HG03558 (cell line): ENCODE data around the gene GPR39.

Experiments
- ATAC-seq: cut with Tn5 transposase; IDR thresholded peaks from one replicate; pipeline ENCODE4 v1.9.1; 2021; ENCODE audit warnings: moderate number of reproducible peaks; ENCODE audit not compliant: unreplicated experiment; ENCODE audit errors: extremely low read depth

GPR39 gene

DNA sequence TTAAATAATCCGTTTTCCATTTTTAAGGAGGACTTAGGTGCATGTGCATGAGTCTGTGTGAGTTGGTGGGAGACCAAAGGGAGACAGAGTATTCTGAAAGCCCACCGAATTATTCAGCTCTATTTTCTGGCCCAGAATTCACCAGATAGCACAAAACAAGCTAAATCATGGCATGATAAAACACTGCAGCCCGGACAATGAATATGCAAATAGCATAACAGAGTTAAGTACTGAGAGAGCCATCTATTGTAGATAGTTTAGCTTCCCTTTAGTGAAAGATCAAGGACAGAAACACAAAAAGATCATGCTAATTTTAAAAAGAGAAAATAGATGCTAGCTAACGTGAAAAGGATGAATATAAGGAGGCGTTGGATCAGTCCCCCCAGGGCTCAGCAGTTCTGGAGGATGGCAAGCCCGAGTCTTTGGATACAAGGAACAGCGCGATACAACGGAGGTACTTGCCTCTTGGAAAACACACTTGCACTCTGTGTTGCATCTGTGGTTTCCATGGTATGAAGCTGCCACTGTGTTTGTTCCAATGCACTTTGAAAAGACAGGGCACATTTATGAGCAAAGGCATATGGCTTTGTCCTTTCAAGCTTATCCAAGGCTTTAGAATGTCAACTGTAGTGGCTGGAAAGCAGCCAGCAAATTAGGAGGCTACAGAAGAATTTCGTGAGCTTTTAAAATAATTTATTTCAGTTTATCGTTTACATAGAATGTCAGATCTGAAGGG, 133.5 kb downstream of the GPR39 start:
- no peak for ATAC-seq

DNA sequence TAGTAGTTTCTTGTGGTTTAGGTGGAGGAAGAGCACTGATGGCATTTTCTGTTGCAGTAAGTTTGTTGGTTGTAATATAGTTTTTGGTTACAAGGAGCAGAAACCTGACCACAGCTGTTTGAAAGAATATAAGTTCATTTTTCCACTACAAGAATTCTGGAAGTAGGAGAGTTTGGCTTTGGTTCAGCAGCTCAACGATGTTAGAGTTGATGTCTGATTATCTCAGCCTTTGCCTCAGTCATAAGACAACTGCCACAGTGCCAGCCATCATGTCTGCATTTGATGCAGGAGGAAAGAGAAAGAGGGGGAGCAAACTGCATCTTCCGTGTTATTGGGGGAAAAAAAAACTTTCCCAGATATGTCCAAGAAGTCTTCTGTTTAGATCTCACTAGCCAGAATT, 134.3 kb downstream of the GPR39 start:
- ATAC-seq: no peak

DNA sequence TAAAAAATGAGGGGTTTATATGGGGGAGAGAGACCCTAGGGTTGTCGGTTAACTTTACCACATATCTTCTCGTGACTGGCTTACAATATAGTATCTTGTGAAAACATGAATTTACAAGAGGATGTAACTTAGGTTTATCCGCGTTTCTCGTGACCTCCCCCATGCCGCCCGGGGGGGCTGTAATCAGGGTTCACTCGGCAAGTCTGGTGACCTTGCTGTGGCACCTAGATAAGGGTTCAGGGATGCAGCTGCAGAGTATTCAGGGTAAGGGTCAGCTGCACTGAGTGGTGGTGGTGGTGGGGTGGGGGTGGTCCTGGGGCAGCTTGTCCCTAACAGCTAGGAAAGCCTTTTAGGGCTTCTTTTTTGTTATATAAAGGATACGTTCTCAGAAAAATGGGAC, 141.1 kb downstream of the GPR39 start:
- ATAC-seq: no peak

DNA sequence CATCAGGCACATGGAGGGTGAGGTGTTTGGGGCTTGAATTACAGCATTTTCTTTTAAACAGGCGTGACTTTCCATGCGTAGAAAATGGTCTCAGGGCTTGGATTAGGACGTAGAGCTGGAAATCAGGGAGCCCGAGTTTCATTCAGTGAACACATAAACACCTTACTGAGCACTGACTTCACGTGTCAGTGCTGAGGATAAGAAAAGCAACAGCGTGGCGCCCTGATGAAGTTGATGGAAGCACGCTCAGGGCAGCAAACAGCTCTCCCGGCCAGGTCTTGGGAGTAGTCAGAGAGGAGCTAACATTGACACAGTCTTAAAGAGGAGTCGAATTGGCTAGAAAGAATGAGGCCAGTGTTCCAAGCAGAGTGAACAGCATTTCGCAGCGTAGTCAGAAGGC, 142.7 kb downstream of the GPR39 start:
- ATAC-seq: no peak

DNA sequence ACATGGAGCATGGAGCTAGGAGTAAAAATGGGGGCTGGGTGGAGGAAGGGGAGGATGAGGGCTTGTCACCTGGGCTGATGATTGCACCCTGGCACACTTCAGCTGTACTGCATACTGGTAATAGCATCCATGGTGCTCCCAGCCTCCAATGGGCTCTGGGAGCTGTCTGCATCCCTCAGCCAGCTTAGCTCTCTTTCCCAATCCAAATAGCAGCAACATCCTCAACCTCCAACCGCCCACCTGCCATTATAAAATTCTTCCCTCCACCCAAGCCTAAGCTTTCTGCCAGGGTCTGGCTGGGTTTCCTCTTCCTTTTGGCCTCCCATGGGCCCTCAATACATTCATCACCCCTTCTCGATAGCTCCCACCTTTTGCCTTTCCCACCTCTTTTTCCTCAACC, 143.3 kb downstream of the GPR39 start:
- ATAC-seq: no peak

DNA sequence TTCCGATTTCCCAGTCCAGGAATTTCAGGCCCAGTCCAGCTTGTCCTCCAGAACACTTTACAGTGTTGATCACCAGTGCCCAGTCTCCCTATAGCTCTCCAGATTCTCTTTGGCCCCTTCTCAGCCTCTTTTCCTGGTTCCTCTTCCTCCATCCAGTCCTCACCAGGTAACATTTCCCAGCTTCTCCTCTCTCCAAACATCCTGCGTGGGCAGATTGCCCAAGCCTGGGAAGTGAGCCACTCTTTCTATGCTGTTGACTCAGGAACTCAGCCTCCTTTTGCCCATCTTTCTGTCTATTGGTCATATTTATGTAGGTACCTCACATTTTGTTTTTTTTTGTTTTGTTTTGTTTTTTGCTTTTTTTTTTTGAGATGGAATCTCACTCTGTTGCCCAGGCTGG, 144.0 kb downstream of the GPR39 start:
- no peak for ATAC-seq

DNA sequence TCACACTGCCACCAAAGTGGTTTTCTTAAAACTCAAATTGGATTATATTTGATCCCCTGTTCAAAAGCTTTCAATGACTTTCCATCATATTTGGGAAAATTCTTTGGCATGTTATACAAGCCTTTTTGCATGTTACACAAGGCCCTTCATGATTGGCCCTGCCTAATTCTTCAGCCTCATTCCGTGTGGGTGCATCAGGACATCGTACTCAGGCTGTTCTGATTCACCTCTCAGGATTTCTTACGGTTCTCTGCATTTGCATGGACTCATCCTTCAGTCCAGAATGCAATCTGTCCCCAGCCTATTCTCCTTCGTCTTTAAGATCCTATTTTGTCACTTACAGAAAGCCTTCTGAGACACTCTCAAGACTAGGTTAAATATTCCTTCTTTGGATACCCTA, 145.6 kb downstream of the GPR39 start:
- no peak for ATAC-seq

DNA sequence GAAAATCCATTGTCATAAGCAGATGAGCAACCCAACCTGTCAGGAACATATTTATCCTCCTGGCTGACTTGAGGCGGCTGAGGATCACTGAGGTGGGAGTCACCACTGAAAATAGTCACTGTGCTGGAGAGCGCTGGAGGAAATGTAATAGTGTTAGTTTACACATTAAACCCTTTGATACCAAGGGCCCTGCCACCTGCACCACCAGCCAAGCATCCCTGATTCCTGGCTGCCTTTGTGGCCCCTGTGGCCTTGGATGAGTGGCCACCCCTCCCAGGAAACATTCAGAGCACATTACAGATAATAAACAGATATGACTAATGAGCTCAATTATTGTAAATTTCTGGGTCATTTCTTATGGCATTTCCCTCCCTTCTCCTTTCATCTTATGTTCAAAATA, 147.5 kb downstream of the GPR39 start:
- no peak for ATAC-seq

DNA sequence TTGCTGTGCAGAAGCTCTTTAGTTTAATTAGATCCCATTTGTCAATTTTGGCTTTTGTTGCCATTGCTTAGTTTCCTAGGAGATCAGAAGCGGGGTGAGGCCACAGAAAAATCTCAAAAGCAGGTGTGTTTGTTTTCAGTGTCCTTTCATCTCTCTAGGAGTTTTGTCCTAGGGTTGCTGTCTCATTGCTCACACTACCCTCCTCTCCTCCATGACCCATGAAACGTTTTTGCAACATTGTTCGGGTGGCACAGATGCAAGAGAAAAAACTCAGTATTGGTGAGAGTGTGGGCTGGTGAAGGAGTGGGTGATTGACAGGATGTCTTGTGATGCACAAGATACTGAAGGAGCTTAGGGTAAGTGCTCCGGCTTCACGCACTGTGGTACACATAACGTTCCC, 149.8 kb downstream of the GPR39 start:
- ATAC-seq: no peak

DNA sequence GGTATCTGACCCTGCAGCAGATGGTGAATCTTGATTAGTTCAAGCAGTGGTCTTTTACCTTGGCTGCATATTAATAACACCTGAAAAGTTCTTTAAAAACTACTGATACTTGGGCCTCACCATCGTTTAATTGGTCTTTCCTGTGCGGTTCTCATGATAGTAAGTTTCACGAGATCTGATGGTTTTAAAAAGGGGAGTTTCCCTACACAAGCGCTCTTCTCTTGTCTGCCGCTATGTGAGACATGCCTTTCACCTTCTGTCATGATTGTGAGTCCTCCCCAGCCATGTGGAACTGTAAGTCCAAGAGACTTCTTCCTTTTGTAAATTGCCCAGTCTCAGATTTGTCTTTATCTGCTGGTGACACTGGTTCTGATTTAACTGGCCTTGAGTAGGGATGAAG, 151.1 kb downstream of the GPR39 start:
- no peak for ATAC-seq

DNA sequence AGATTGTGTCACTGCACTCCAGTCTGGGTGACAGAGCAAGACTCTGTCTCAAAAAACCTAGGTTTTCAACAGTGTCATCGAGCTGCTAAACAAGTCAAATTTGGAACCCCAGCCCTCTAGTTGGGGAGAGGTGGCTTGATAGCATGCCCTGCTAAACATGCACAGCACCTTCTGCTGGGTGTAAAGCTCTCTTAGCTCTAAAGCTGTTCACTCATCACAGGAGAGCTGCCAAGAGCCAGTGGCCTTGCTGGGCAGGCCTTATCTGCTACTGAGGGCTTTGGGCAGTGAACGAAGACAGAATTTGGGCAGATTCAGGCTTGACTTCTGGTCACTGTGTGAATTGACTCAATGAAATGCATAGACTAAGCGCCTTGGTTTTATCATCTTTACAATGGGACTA, 152.1 kb downstream of the GPR39 start:
- no peak for ATAC-seq

DNA sequence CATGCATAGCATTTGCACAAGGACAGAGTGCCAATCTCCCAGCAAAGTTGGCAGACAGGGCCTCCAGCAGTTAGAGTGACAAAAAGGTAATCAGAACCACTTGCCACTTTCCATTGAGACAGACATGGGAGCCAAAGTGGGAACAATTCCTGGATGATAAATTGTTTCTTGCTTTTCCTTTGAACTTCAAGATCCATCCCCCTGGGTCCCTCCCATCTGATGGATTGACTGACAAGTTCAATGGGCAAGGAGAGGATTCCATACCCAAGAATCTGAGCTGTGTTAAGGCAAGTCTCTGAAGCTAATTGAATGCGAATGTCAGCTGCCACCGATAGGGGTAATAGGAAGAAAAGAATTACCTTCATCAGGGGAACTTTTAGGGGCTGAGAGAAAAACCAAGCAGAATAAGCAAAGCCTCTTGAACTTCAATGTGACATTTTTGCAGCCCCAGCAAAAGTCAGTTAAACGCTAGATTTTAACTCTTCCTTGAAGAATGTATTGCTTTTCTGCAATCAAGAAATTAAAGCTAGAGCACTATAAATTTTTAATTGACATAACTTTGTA, 156.9 kb downstream of the GPR39 start:
- ATAC-seq: no peak

DNA sequence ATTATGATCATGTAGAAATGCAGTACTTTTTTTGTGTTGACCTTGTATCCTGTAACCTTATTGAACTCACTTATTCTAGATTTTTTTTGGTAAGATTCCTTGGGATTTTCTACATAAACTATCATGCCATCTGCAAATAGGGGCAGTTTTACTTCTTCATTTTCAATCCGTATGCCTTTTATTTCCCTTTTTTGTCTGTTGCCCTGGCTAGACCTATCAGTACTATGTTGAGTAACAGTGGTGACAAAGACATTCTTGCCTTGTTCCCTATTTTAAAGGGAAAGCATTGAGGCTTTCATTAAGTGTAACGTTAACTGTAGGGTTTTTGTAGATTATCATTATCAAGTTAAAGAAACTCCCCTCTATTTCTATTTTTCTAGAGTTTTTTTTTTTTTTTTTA, 161.1 kb downstream of the GPR39 start:
- no peak for ATAC-seq

DNA sequence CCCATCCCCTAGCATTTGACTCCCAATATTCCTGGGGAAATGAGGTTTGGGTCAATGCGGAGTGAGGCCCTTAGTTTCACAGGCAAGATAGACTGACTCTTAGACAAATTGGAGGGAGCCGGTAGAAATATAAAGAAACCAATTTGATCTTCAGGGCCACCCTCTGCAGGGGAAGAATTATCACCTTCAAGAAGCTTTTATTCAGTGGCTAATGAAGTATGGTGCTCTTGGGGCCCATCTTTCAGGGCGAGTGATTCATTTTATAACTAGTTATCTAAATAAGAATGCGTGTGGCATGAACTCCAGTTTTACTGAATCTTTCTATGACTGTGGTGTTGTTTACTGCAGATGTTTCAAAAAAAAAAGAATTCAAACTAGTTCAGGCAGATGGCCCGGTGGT, 165.0 kb downstream of the GPR39 start:
- ATAC-seq: no peak

DNA sequence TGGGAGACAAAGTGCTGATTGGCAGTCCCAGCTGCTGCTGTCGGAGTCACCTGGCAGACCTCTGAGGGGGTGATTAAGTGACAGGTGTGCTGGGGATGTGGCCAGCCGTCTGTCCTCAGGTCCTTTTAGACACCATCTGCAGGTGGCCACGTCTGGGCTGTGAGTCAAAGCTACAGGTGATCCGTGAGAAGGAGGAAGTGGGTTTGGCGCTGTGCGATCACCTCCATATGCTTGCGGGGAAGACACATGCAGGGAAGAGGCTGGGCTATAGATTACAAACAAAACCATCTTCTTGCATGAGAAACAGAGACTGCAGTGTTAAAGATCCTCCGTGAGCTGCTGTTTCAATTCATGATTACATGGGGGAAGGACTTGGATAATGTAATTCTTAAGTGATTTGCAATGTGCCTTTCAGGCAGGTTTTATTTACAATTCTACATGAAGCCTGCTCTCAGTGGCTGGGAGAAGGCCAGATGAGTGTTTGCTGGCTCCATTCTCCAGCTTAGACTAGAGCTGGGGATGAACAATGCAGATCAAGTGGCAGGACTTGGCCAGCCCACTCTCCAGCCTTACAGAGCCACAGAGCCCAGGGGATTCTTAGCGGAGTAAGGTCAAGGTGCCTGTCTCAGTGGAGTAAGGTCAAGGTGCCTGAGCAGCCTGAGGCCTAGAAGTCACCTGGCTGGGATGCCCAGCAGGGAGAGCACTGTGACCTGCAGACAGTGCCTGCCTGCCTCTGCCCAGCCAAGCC, 165.6 kb downstream of the GPR39 start:
- ATAC-seq: no peak

DNA sequence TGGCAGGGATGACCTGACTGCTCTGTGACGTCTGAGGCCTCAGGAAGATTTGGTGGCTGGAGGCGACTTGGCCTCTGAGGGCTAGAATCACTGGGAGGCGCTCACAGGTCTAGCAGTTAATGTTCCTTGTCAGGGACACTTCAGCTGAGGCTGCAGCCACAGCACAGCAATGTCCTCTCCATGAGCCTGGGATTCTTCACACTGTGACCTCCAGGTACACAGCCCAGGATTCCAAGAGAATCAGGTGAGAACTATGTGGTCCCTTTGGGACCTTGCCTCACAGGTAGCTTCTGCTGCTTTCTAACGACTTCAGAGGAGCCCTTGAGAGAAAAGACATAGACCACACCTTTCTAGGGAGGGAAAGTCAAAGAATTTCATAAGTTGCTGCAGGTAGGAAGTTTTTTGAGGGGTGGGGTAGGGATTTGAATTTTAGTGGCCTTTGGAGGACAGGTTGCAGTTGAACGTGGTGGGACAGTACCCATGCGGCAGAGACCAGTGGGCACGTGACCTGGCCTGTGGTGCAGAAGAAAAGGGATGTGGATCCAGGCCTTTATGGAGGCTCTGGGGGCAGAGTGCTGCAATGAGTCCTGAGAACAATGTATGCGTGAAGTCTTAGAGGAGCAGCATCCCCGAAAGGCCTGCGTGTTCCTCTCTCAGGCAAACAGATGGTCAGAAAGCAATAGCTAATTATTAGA, 167.2 kb downstream of the GPR39 start:
- ATAC-seq: no peak

DNA sequence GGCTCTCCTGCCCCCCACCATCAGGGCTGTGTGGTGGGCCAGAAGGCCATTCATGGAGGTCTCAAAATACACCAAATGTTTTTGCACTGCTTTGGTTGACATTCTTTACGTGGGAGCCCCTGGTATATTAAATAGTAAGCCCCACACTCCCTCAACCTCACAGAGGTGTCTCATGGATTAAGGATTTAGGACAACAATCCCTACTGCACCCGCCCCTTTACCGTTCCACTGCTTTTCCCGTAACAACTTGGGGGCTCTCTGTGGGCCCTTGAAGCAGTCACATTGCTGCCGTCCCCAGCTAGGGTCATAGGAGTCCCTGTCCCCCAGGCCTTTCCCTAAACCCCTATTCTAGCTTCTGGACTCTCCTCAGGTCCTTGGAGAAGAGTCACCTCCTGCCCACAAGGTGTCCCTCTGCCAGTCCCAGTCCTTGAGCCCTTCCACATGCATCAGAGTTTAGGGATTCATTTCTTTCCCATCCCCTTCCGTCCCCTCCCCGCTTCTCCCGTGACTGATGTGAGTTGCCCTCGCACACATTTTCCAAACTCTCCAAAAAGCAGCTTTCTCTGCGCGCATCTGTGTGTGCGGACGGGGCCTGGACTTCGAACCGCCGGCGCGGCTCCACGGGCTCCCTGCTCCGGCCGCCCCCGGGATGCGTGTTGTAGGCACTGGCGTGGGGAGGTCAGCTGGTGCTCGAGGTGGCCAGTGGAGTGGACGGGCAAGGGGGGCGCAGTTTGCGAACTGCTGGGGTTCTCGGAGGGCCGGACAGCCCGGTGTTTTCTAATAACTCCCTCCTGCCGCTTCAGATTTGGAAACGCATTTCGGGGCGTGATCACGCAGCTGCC, 168.6 kb downstream of the GPR39 start:
- ATAC-seq: no peak

DNA sequence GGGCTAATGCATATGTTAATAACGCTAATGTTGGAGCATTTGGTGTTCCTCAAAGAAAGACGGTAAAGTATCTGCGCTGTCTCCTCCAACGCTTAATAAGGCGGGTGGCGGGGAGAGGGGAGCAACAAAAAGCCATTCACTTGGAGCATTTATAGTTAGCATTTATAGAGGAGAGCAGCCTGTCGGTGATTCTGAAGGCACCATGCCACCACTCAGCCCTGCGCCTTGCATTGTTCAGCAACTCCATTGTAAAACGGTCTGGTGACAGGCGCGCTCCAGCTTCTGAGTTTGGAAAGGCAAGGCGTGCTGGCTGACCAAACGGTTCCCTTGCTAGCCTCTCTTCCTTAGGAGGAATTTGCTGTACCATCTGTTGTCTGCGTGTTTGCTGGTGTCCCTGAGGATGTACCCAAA, 169.5 kb downstream of the GPR39 start:
- no peak for ATAC-seq

DNA sequence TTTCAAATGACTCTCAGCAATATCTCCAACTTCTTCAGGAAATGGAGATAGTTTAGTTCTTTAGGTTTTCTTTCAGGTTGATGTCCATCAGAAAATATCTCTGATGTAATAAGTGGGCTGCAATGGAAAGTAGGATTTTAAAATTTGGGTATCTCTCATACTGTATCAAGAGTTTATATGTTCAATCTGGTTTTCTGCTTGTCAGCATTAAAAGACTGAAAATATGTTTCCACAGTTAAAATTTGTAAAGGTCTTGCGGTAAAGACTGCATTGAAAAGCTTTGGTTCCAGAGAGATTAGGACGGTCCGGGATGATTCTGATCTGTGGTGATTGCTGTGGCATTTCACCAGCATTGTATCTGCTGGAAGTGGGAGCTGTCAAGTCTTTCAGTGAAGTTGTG, 170.2 kb downstream of the GPR39 start:
- ATAC-seq: no peak

DNA sequence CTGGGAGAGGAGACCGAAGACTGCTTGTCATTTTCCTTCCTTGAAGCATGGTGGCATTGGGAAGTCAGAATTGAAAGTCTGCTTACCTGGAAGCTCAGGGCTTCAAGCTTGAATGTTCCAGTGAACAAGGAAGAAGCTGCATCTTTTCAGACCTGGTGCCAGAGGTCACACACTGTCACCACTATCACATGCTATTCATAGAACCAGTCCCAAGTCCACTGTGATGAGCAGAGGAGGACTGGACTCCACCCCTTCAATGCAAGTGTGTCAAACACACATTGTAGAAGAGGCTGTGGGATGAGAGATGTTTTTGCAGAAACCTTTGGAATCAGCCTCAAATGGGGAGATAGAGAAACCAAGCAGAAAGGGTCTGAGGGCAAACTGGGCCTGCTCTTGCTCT, 172.0 kb downstream of the GPR39 start:
- no peak for ATAC-seq
